T-helper 1 cell treated with Interleukin-12 subunit alpha and Interleukin-12 subunit beta and Interleukin-4 antibody, amounts not matched to agents 30 μg/mL and 1 μg/mL, for 36 hours (primary cell): Measurements from ENCODE around the gene TMEM185B.
"Not testable (repeated sequence)": the region's sequence is repeated elsewhere in the genome, so short reads cannot be mapped to it uniquely, and the experiment has no call there.

Source experiments
- H3K27ac Mint-ChIP-seq: one replicate; pipeline ENCODE4 v1.8.0; 2021; ENCODE audit warnings: mild to moderate bottlenecking, mixed read lengths
- H3K27me3 Mint-ChIP-seq: one replicate; pipeline ENCODE4 v1.8.0; 2021; ENCODE audit warnings: low read depth, mixed read lengths
- H3K36me3 Mint-ChIP-seq: one replicate; pipeline ENCODE4 v1.8.0; 2021; ENCODE audit warnings: low read depth, mixed read lengths
- H3K4me1 Mint-ChIP-seq: one replicate; pipeline ENCODE4 v1.8.0; 2021; ENCODE audit warnings: low read depth, mixed read lengths
- H3K4me3 Mint-ChIP-seq: one replicate; pipeline ENCODE4 v1.8.0; 2021; ENCODE audit warnings: mild to moderate bottlenecking, moderate library complexity, mixed read lengths
- H3K9me3 Mint-ChIP-seq: one replicate; pipeline ENCODE4 v1.8.0; 2021; ENCODE audit warnings: mixed read lengths

TMEM185B gene

DNA sequence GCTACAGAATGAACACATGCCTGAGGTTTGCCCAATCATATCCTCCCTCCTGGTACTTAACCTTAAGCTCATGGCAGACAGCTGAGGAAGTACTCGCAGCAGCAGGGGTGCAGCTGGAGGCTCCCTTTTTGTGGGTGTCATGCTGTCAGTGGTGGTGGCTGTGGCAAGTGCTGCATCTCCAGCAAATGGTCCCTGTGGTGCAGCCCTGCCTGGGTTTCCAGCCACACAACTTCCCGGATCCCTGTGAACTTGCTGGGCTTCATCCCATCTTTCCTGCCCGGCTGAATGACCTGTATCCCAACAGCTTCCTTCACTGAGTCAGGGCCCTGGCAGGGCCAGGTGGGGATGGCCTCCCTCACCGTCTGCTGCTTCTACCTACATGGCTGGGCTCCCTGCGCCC, 5.0 kb downstream of the TMEM185B start:
- H3K4me1 Mint-ChIP-seq, result peaks cover 35% of the 10 kb centered on the region
- H3K9me3 Mint-ChIP-seq, result peaks cover 5% of the 10 kb centered on the region
- no peak overlapping the region for H3K4me3 Mint-ChIP-seq
- no peaks in the 10 kb centered on the region for H3K27me3 Mint-ChIP-seq
- H3K27ac Mint-ChIP-seq, result no peak overlapping the region
- peaks cover 46% of the 10 kb centered on the region for H3K36me3 Mint-ChIP-seq

- Mint-ChIP-seq H3K9me3 (no peaks in the 10 kb centered on the region), H3K27ac (peak overlapping the region; percentile 84), H3K4me1 (peaks cover 20% of the 10 kb centered on the region), H3K27me3 (no peaks in the 10 kb centered on the region), H3K4me3 (peak overlapping the region; percentile 49), H3K36me3 (peaks cover 11% of the 10 kb centered on the region)
Observed at GRCh38 chr2:120210270-120210693, 12.9 kb downstream of the TMEM185B start.

DNA sequence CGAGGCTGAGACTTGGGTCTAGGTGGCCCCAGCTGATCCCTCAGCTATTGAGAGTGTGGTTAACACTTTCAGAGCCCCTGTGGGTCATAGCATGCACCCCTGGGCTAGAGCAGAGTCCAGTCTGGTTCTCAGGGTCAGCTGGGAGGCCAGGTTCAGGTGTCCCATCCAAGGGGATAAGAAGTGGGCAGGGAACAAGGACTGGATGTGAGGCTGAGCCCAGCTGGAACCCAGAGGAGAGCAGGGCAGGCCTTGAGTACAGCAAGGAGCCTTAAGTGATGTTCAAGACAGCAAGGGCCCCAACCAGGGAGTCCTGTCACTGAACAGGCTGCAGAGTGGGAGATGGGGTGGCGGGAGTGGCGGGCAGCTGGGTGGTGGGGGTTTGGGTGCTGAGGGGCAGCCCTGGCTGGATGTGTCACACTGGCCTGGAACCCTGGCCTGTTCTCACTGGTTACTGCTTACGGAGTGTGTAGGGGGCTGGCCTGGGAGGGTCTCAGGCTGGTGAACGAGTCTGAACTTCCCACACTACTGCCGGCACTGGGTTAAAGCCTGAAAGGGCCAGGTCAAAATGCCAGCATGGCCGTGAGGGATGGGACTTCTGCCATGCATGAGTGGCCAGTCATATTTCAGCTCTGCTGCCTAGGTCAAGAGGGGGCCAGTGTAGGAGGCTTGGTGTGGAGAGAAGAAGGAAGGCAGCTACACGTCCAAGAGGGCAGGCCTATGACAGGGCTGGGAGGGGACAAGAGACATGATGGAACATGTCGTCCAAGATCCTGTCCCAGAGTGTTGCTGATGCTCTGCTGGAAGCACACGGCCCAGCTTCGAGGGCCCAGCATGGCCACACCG, 13.6 kb downstream of the TMEM185B start:
- peaks cover 11% of the 10 kb centered on the region for H3K36me3 Mint-ChIP-seq
- H3K27ac Mint-ChIP-seq, result peak overlapping the region; percentile 84
- H3K4me1 Mint-ChIP-seq, result peaks cover 20% of the 10 kb centered on the region
- H3K27me3 Mint-ChIP-seq, result no peaks in the 10 kb centered on the region
- H3K4me3 Mint-ChIP-seq, result peak overlapping the region; percentile 49
- H3K9me3 Mint-ChIP-seq, result no peaks in the 10 kb centered on the region

- H3K9me3 Mint-ChIP-seq, result no peaks in the 10 kb centered on the region
- peaks cover 11% of the 10 kb centered on the region for H3K36me3 Mint-ChIP-seq
- H3K27me3 Mint-ChIP-seq, result no peaks in the 10 kb centered on the region
- H3K4me3 Mint-ChIP-seq, result no peak overlapping the region
- H3K4me1 Mint-ChIP-seq, result peaks cover 20% of the 10 kb centered on the region
- H3K27ac Mint-ChIP-seq, result peak overlapping the region; percentile 84
Observed at GRCh38 chr2:120208381-120209353, 14.5 kb downstream of the TMEM185B start.

DNA sequence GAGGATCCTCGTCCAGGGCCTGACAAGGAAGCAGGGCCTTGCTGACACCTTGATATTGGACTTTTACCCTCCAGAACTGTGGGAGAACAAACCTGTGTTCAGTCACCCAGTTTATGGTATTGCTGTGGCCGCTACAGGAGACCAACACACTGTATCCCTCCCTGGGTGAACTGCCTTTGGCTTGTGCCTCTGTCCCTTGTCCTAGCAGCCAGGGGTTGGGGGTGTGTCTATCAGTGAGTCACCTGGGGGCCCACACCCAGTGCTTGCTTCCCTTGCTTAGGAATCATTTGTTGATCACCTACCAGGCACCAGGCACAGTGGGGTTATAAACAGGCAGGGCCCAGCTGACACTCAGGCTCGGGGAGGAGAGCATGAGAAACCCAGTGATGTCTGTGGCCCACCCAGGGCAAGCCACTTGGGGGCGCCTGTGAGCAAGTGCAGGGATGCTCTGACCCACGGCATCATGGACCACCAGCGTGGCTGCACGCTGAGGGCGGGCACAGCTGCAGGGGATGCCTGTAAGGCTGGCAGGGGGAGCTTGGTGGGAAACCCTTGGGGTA, 17.1 kb downstream of the TMEM185B start:
- Mint-ChIP-seq H3K36me3 (peaks cover 10% of the 10 kb centered on the region), H3K9me3 (no peaks in the 10 kb centered on the region), H3K27me3 (no peaks in the 10 kb centered on the region), H3K27ac (no peak overlapping the region), H3K4me3 (no peak overlapping the region), H3K4me1 (peaks cover 20% of the 10 kb centered on the region)

- Mint-ChIP-seq H3K4me3 (no peak overlapping the region), H3K27ac (no peak overlapping the region), H3K27me3 (no peaks in the 10 kb centered on the region), H3K9me3 (no peaks in the 10 kb centered on the region), H3K36me3 (peaks cover 12% of the 10 kb centered on the region), H3K4me1 (peaks cover 20% of the 10 kb centered on the region)
Observed at GRCh38 chr2:120204945-120205670, 18.1 kb downstream of the TMEM185B start.

DNA sequence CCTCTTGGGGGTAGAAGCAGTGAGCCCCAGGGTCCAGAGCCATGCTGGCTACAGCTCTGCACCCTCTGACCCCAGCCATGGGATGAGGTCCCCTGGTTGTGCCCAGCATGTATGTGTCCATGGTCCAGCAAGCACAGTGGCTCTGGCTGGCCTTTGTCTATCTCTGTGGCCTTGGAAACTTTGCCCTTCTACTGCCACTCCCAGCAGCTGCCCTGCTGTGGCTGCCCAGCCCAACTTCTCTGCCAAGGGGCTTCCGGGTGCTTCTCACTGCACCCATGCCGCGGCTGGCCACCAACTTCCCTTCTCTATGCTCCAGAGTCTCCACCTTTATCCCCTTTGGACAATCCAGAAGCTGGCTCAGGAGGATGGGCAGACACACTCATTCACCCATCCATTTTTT, 18.8 kb downstream of the TMEM185B start:
- peaks cover 12% of the 10 kb centered on the region for H3K36me3 Mint-ChIP-seq
- H3K4me1 Mint-ChIP-seq, result peaks cover 13% of the 10 kb centered on the region
- no peaks in the 10 kb centered on the region for H3K27me3 Mint-ChIP-seq
- H3K9me3 Mint-ChIP-seq, result no peaks in the 10 kb centered on the region
- no peak overlapping the region for H3K27ac Mint-ChIP-seq
- no peak overlapping the region for H3K4me3 Mint-ChIP-seq

DNA sequence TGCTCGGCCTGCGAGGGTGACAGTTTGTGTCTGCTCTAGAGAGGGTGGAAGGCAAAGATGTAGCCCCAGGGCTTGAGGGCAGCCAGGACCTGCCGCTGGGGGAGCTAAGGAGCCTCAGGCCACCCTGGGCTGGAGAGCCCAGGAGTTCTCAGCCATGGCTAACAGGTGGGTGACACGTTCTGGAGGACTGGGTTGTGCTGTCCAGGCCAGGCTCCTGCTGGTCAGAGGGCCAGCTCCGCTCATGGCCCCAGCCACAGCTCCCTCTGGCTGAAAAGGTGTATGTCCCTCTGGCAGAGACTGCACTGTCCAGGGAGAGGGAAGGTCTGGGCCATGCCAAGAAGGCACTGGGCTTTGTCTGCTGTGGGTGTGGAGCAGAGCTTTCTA, 19.2 kb downstream of the TMEM185B start:
- Mint-ChIP-seq H3K27me3 (no peaks in the 10 kb centered on the region), H3K36me3 (peaks cover 8% of the 10 kb centered on the region), H3K4me1 (peaks cover 9% of the 10 kb centered on the region), H3K27ac (no peak overlapping the region), H3K4me3 (no peak overlapping the region), H3K9me3 (peaks cover under 1% of the 10 kb centered on the region)

DNA sequence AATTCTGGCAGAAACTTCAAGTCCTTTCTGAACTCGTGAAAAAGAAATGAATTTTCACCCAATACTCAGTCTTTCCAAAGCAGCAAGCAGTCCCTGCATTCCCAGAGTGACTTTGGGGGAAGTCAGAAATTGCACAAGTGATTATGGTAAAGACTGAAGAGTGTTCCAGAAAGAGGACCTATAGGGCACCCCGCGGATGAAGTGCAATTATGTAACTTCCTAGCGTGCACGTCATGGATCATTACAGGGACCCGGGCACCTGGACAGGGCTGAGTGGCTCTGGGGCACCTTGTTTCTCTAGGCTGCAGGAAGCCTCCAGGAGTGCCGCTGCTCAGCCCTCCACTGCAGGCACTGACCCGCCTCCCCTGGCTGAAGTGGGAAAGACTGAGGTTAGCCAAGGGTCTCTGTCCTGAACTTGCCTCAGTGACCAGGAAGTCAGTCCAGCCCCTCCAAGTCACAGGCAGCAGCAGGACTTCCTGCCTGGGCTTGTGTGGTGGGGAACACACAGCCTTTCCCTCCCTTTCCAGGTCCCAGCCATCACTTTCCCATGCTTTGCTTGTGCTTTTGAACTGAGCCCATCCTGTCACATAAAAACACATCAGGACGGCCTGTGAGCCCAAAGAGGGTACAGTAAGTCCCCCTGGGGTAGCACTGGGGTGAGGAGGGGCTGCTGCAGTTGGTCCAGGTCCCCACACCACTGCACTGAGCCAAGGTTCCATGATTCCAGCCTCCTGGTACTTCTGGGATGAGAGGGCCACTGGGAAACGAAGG, 19.8 kb downstream of the TMEM185B start:
- Mint-ChIP-seq H3K27me3 (no peaks in the 10 kb centered on the region), H3K36me3 (peaks cover 7% of the 10 kb centered on the region), H3K4me1 (peaks cover 7% of the 10 kb centered on the region), H3K4me3 (no peak overlapping the region), H3K27ac (no peak overlapping the region), H3K9me3 (peaks cover 3% of the 10 kb centered on the region)

GRCh38 chr2:120199817-120200459, 23.3 kb downstream of the TMEM185B start:
- not testable (repeated sequence) for H3K27ac Mint-ChIP-seq, H3K4me1 Mint-ChIP-seq, H3K27me3 Mint-ChIP-seq, H3K4me3 Mint-ChIP-seq
- peaks cover 11% of the 10 kb centered on the region for H3K36me3 Mint-ChIP-seq
- H3K9me3 Mint-ChIP-seq, result peaks cover 16% of the 10 kb centered on the region

DNA sequence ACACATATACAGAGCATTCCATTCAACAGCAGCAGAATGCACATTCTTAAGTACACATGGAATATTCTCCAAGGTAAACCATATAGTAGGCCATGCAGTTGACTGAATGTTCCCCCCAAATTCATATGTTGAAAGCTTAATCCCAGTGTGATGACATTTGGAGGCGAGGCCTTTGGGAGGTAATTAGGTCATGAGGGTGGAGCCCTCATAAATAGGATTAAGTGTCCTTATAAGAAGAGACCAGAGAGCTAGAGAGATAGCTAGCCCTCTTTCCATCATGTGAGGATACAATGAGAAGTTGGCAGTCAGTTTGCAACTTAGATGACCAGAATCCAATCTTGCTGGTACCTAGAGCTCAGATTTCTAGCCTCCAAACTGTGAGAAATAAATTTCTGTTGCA, 27.6 kb downstream of the TMEM185B start:
- H3K27ac Mint-ChIP-seq, result no peak overlapping the region
- H3K4me3 Mint-ChIP-seq, result no peak overlapping the region
- H3K9me3 Mint-ChIP-seq, result peaks cover 40% of the 10 kb centered on the region
- peaks cover 23% of the 10 kb centered on the region for H3K36me3 Mint-ChIP-seq
- H3K27me3 Mint-ChIP-seq, result peaks cover 18% of the 10 kb centered on the region
- H3K4me1 Mint-ChIP-seq, result no peaks in the 10 kb centered on the region

GRCh38 chr2:120192280-120192679, 30.9 kb downstream of the TMEM185B start:
- peaks cover 16% of the 10 kb centered on the region for H3K36me3 Mint-ChIP-seq

DNA sequence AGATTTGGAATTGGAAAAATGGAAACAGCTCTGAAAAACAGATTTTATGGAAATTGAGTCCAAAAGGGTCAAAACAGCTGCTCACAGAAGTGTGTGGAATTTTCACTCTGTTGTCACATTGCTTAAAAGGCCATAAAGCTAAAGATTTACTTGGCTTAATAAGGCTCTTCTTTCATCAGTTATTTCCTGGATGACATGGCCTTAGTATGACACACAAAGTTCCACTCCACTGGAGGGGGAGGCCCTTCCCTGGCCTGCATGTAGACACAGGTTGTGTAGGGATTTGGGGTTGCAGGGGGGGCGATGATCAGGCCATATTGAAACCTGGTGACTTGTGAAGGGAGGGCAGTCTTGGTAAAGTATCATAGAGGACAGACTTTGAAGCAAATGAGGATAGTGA, 34.0 kb downstream of the TMEM185B start:
- Mint-ChIP-seq H3K27ac (no peak overlapping the region), H3K9me3 (peaks cover 26% of the 10 kb centered on the region), H3K36me3 (peaks cover 19% of the 10 kb centered on the region), H3K27me3 (peaks cover 26% of the 10 kb centered on the region), H3K4me1 (peaks cover 5% of the 10 kb centered on the region), H3K4me3 (no peak overlapping the region)

More at GRCh38 chr2:120192280-120192679, 30.9 kb downstream of the TMEM185B start:
- H3K9me3 Mint-ChIP-seq, result peaks cover 32% of the 10 kb centered on the region
- H3K4me3 Mint-ChIP-seq, result no peak overlapping the region
- H3K27ac Mint-ChIP-seq, result no peak overlapping the region
- no peaks in the 10 kb centered on the region for H3K4me1 Mint-ChIP-seq
- peaks cover 26% of the 10 kb centered on the region for H3K27me3 Mint-ChIP-seq
